ENCODE data around the gene GABRA5. TPM values are rescaled to one million over a fixed set of nuclear protein-coding genes. Genes with fewer than 3 reads are reported as not detected.

GABRA5 gene
- total RNA-seq, 1 experiment from 2014 or later, result not detected

GRCh38 chr15:26882616-26883365 lies 15.9 kb downstream of the GABRA5 start:
- H3K9me3 ChIP-seq (ENCODE audit: control insufficient read depth, insufficient read depth, low read depth, low read length), result no peaks in the 10 kb centered on the region
- ChIA-PET POLR2A (no interaction called here), CTCF (no interaction called here)
- in situ Hi-C loops (cut with HindIII; ENCODE audit: low pct_unique_long_range_greater_than_20kb, low sequenced_read_pairs), result no loop called here
- TF ChIP-seq TCF7L2 (IDR thresholded peaks at IDR 0.05; ENCODE audit: low read depth, low read length) (no peak), SIN3A (IDR thresholded peaks at IDR 0.05; ENCODE audit: borderline replicate concordance, insufficient read depth, low read depth, low read length) (no peak), POLR2AphosphoS5 (IDR thresholded peaks at IDR 0.05; ENCODE audit: low read depth, low read length) (no peak), CTCF (IDR thresholded peaks at IDR 0.05) (no peak)
- TF ChIP-seq, protein P1, sequence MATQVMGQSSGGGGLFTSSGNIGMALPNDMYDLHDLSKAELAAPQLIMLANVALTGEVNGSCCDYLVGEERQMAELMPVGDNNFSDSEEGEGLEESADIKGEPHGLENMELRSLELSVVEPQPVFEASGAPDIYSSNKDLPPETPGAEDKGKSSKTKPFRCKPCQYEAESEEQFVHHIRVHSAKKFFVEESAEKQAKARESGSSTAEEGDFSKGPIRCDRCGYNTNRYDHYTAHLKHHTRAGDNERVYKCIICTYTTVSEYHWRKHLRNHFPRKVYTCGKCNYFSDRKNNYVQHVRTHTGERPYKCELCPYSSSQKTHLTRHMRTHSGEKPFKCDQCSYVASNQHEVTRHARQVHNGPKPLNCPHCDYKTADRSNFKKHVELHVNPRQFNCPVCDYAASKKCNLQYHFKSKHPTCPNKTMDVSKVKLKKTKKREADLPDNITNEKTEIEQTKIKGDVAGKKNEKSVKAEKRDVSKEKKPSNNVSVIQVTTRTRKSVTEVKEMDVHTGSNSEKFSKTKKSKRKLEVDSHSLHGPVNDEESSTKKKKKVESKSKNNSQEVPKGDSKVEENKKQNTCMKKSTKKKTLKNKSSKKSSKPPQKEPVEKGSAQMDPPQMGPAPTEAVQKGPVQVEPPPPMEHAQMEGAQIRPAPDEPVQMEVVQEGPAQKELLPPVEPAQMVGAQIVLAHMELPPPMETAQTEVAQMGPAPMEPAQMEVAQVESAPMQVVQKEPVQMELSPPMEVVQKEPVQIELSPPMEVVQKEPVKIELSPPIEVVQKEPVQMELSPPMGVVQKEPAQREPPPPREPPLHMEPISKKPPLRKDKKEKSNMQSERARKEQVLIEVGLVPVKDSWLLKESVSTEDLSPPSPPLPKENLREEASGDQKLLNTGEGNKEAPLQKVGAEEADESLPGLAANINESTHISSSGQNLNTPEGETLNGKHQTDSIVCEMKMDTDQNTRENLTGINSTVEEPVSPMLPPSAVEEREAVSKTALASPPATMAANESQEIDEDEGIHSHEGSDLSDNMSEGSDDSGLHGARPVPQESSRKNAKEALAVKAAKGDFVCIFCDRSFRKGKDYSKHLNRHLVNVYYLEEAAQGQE (IDR thresholded peaks at IDR 0.05; ENCODE audit: insufficient read depth in 1 of 2, low read depth in 2 of 2, low read length in 1 of 2), result no peak
- ATAC-seq (no peak), DNase-seq (ENCODE audit: low read depth, low spot score) (no peak)
- no peak overlapping the region for H3K27ac ChIP-seq (ENCODE audit: low read length)
- no peak overlapping the region for H3K4me3 ChIP-seq (ENCODE audit: low read depth in 2 of 2, low read length in 2 of 2)
- no TSS peak for BruUV-seq (replicated peaks)
- intact Hi-C loops (cut with micrococcal nuclease; ENCODE audit: unreplicated experiment), result no loop called here
- H3K4me1 ChIP-seq (ENCODE audit: control insufficient read depth, insufficient read depth, low read length), result no peaks in the 10 kb centered on the region
- no peaks in the 10 kb centered on the region for H3K27me3 ChIP-seq (ENCODE audit: control insufficient read depth, insufficient read depth, low read length)
- no peaks in the 10 kb centered on the region for H3K36me3 ChIP-seq (ENCODE audit: control insufficient read depth, insufficient read depth, low read length)

DNA sequence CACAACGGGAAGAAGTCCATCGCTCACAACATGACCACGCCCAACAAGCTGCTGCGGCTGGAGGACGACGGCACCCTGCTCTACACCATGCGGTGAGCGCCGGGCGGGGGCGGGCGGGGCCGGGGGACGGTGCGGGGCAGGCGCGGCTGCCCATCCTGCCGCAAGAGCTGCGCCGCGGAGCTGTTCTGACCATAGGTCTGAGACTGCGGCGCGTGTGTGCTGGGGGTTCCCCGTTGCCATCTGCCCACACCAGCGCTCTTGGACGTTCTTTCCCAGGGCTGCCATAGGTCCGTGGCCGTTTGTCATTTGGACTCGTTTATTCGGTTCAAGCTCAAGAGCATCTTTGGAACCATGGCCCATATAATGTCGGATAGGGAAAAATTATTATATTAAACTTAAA lies 16.6 kb downstream of the GABRA5 start:
- intact Hi-C loops (cut with micrococcal nuclease; ENCODE audit: unreplicated experiment), result no loop called here
- POLR2A ChIA-PET, result no interaction called here
- ATAC-seq, result no peak

More for the DNA sequence above, 16.6 kb downstream of the GABRA5 start:
- H3K4me1 ChIP-seq (ENCODE audit: control insufficient read depth, insufficient read depth, low read length), result no peaks in the 10 kb centered on the region
- TF ChIP-seq TCF7L2 (IDR thresholded peaks at IDR 0.05; ENCODE audit: low read depth, low read length), result no peak
- no peak for TF ChIP-seq POLR2AphosphoS5 (IDR thresholded peaks at IDR 0.05; ENCODE audit: low read depth, low read length)
- no peak for TF ChIP-seq CTCF (IDR thresholded peaks at IDR 0.05)
- TF ChIP-seq, protein P1 (IDR thresholded peaks at IDR 0.05; ENCODE audit: insufficient read depth in 1 of 2, low read depth in 2 of 2, low read length in 1 of 2), result no peak
- no peak for TF ChIP-seq SIN3A (IDR thresholded peaks at IDR 0.05; ENCODE audit: borderline replicate concordance, insufficient read depth, low read depth, low read length)
- H3K27me3 ChIP-seq (ENCODE audit: control insufficient read depth, insufficient read depth, low read length), result no peaks in the 10 kb centered on the region
- no TSS peak for BruUV-seq (replicated peaks)
- no peaks in the 10 kb centered on the region for H3K36me3 ChIP-seq (ENCODE audit: control insufficient read depth, insufficient read depth, low read length)
- H3K9me3 ChIP-seq (ENCODE audit: control insufficient read depth, insufficient read depth, low read depth, low read length), result no peaks in the 10 kb centered on the region
- in situ Hi-C loops (cut with HindIII; ENCODE audit: low pct_unique_long_range_greater_than_20kb, low sequenced_read_pairs), result no loop called here
- H3K27ac ChIP-seq (ENCODE audit: low read length), result no peak overlapping the region
- no peak overlapping the region for H3K4me3 ChIP-seq (ENCODE audit: low read depth in 2 of 2, low read length in 2 of 2)
- CTCF ChIA-PET, result no interaction called here
- no peak for DNase-seq (ENCODE audit: low read depth, low spot score)

Measured in Panc1 (cell line).